Kidney epithelial cell (primary cell): ENCODE results near the gene RBP4. TPM values are rescaled to one million over a fixed set of nuclear protein-coding genes. Genes with fewer than 3 reads are reported as not detected.

Experiments used
- DNase-seq: peaks from one replicate; pipeline ENCODE4 v3.0.0-alpha.2; 2010; ENCODE audit warnings: low read depth
- H3K27me3 ChIP-seq: 2 replicates; pipeline ENCODE4 v1.6.0; 2011; ENCODE audit warnings: low read length; ENCODE audit not compliant: control insufficient read depth, insufficient read depth
- H3K36me3 ChIP-seq: 2 replicates; pipeline ENCODE4 v1.5.1; 2011; ENCODE audit warnings: low read length; ENCODE audit not compliant: control insufficient read depth, insufficient read depth
- H3K4me3 ChIP-seq: 2 replicates; pipeline ENCODE4 v1.5.1; 2011; ENCODE audit warnings: low read depth, mild to moderate bottlenecking, control low read depth, low read length
- total RNA-seq: library from RNA; depleted of rRNA; stranded (reverse); fragments of >200 nt; gene quantifications from 2 replicates; pipeline ENCODE4 v1.2.3, GENCODE V29; 2015
- TF ChIP-seq, protein P1 (sequence below): IDR thresholded peaks from 2 replicates; pipeline ENCODE4 v1.5.1; 2011; ENCODE audit warnings: mild to moderate bottlenecking, moderate library complexity, low read length, control low read depth, inconsistent platforms; ENCODE audit not compliant: insufficient read depth, poor library complexity, severe bottlenecking

The RBP4 gene
- total RNA-seq, 1 donor from 2014 or later: not detected

DNA sequence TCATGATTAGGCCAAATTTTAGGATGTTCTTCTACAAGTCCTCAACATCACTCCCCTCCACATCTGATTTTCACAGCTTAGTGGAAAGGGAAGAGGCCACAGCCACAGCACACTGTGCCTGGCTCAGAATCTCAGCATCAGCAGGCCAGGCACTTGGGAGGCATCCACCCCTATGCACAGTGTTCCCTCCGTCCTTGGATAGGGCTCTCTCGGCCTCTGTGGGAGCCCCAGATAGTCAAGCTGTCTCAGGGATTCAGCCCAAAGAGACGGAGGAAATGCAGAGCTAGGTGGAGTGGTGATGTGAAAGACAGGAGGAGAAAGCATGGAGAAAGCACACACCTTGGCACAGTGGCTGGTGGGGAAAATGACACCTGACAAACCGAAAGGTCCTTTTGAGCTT, 1.3 kb downstream of the RBP4 start:
- DNase-seq: no peak
- Histone ChIP-seq H3K27me3 (peaks cover 26% of the 10 kb centered on the region), H3K4me3 (no peak overlapping the region), H3K36me3 (no peaks in the 10 kb centered on the region)
- TF ChIP-seq, protein P1, sequence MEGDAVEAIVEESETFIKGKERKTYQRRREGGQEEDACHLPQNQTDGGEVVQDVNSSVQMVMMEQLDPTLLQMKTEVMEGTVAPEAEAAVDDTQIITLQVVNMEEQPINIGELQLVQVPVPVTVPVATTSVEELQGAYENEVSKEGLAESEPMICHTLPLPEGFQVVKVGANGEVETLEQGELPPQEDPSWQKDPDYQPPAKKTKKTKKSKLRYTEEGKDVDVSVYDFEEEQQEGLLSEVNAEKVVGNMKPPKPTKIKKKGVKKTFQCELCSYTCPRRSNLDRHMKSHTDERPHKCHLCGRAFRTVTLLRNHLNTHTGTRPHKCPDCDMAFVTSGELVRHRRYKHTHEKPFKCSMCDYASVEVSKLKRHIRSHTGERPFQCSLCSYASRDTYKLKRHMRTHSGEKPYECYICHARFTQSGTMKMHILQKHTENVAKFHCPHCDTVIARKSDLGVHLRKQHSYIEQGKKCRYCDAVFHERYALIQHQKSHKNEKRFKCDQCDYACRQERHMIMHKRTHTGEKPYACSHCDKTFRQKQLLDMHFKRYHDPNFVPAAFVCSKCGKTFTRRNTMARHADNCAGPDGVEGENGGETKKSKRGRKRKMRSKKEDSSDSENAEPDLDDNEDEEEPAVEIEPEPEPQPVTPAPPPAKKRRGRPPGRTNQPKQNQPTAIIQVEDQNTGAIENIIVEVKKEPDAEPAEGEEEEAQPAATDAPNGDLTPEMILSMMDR: no peak

DNA sequence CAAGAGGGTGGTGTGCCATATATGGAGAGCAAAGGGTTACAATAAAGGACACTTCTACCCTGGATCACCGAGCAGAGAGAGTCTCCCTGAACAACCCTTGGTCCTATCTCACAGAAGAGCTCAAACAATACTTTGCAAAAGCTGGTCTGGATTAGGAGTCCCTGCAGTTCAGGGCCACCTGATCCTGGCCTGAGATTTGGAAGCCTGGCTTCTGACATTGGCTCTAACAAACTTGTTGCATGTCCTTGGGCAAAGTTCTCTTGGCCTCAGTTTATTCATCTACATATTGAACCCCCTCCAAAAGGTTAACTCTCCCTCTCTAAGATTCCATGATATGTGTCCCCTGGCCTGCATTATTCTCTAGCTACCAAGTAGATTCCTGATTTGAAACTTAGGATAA, 1.7 kb downstream of the RBP4 start:
- TF ChIP-seq, protein P1: no peak
- Histone ChIP-seq H3K4me3 (no peak overlapping the region), H3K36me3 (no peaks in the 10 kb centered on the region), H3K27me3 (peaks cover 26% of the 10 kb centered on the region)
- no peak for DNase-seq

DNA sequence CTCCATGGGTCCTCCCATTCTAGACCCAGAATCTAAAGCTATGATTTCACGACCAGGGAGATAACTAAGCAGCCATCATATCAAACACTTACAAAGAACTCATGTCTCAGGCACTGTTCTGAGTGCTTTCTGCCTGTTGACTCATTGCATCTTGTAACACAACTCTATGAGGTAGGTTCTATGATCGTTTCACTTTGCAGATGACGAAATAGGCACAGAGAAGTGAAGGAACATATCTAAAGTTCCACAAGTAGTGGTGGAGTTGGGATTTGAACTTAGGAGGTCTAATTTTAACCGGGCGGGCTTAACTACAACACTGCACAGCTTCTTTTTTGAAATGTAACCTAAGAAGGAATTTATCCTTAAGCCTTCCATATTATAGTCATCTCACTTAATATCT, 2.9 kb downstream of the RBP4 start:
- TF ChIP-seq, protein P1: no peak
- DNase-seq: no peak
- no peaks in the 10 kb centered on the region for H3K36me3 ChIP-seq
- H3K27me3 ChIP-seq: peaks cover 24% of the 10 kb centered on the region
- H3K4me3 ChIP-seq: no peak overlapping the region

DNA sequence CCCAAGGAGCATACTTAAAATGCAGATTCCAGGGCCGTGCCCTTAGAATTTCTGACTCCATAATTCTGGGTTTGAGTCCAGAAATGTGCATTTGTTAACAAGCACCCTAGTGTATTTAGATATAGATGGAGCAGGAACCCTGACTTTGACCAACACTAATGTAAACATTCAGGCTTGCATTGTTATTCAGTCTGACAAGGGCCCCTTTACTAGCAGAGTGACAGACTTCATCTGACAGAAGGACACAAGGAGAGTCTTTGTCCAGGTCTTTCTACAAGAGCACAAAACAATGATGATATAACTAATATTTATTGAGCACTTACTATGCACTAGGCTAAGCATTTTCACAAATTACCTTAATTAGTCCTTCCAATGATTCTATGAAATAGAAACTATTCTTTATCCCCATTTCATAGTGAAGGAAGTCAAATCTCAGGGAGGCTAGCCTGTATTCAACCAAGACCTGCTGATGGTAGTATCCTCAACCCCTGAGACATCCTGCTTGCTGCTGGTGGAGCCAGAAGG, 3.9 kb downstream of the RBP4 start:
- no peak overlapping the region for H3K4me3 ChIP-seq
- TF ChIP-seq, protein P1: no peak
- H3K27me3 ChIP-seq: peaks cover 17% of the 10 kb centered on the region
- H3K36me3 ChIP-seq: no peaks in the 10 kb centered on the region
- no peak for DNase-seq

DNA sequence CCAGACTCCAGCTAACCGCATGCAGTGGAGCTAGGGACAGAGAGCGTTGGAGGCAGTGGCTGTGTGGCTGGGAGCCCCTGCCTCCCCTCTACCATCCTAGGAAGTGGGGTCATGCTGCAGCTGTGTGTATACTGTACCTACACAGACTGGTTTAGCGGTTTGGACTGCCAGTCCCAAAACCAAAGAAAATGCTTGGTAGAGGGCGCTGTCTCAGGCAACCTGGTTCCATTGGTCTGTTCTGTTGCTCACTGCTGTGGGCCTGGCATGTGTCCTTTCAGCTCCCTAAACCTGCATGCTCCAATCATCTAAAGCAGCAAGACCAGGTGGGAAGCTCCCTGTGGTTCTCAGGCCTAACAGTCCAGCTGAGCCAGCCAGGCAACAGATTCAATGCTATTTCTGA, 4.5 kb downstream of the RBP4 start:
- DNase-seq: no peak
- Histone ChIP-seq H3K36me3 (no peaks in the 10 kb centered on the region), H3K4me3 (no peak overlapping the region), H3K27me3 (peaks cover 17% of the 10 kb centered on the region)
- TF ChIP-seq, protein P1: no peak
